Uterus (tissue), 2 donors: ENCODE data around the gene MAP3K20.

Experiments
- POLR2A ChIP-seq, 2 donors: fragments of 450-650 bp; IDR thresholded peaks; one replicate each; pipeline ENCODE4 v1.6.1; 2016; ENCODE audit warnings: antibody characterized with exemption in 2 of 2, mild to moderate bottlenecking in 1 of 2, moderate library complexity in 1 of 2
- TF ChIP-seq, protein P1 (sequence below), 4 experiments: fragments of 200-600 bp in 2 of 4; fragments of 450-650 bp in 2 of 4; sonication (generic) in 2 of 4; IDR thresholded peaks; one replicate each; pipeline ENCODE4 v1.5.1; 2016 to 2019; ENCODE audit warnings: antibody characterized with exemption in 4 of 4, mild to moderate bottlenecking in 2 of 4, moderate library complexity in 1 of 4

DNA sequence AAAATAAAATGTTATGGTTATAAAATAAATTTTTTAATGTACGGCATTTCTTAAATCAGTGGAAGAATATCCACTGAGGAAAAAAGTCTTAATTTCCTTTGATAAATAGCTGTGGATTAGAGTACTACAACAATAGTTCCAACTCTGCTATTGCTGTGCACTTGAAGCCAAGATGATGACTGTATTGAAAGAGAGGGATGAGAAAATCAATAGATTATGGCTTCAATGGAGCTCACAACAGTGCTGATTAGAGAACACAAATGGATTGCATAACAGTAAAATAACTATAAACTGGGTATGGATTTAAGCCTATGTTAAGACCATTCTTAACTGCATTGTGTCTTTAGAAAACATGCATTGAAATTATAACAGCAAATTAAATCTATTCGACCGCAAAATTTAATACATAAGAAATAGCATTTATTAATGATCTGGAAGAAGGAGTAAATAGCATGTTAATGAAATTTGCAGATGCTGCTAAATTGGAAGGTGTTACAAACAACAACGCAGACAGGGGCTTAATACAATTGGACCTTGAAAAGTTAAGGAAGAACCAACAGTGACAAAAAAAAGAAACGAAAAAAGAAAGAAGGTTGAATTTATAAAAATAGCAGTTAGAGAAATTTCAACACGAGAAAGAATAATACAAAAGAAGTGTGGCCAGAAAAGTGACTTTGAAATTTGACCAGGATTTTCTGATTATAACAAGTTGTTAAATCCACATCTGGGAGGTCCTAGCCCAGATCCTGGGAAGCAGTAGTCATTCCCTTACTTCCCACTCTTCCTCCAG, 8.6 kb upstream of the MAP3K20 start:
- TF ChIP-seq, protein P1, sequence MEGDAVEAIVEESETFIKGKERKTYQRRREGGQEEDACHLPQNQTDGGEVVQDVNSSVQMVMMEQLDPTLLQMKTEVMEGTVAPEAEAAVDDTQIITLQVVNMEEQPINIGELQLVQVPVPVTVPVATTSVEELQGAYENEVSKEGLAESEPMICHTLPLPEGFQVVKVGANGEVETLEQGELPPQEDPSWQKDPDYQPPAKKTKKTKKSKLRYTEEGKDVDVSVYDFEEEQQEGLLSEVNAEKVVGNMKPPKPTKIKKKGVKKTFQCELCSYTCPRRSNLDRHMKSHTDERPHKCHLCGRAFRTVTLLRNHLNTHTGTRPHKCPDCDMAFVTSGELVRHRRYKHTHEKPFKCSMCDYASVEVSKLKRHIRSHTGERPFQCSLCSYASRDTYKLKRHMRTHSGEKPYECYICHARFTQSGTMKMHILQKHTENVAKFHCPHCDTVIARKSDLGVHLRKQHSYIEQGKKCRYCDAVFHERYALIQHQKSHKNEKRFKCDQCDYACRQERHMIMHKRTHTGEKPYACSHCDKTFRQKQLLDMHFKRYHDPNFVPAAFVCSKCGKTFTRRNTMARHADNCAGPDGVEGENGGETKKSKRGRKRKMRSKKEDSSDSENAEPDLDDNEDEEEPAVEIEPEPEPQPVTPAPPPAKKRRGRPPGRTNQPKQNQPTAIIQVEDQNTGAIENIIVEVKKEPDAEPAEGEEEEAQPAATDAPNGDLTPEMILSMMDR (IDR thresholded peaks at IDR 0.05), result no peak
- no peak for TF ChIP-seq POLR2A (IDR thresholded peaks at IDR 0.05)
